ENCODE measurements around the gene PFDN4. TPM values are rescaled to one million over a fixed set of nuclear protein-coding genes. Genes with fewer than 3 reads are reported as not detected.

The PFDN4 gene
- total and polyA plus RNA-seq, 2 of the 4 experiments (the other 2 are of a cell fraction) = 14.9 to 93.2 TPM

- WGBS, 2 experiments (ENCODE audit: extremely low coverage in 2 of 2, insufficient read length in 1 of 2) = 61% methylated on average over 6 of the region's 14 CpGs; no CpG with 5 or more reads in 1 of the 2 experiments
- CTCF ChIA-PET = interaction anchor here (1.0 to 1.4 kb wide), 3 partner anchors 11 to 66 kb away, joined by 3 to 6 read pairs (median 5); no protein-coding TSS in a partner anchor
- Histone ChIP-seq H3K4ac (ENCODE audit: low read depth, low read length) (no peak overlapping the region), H3K23ac (ENCODE audit: low read depth, low read length) (no peak overlapping the region), H2BK20ac (ENCODE audit: low read depth, low read length) (no peak overlapping the region), H4K8ac (ENCODE audit: low read depth in 2 of 2, low read length in 2 of 2) (no peak overlapping the region), H3K9me1 (ENCODE audit: insufficient read depth, low read length) (no peaks in the 10 kb centered on the region), H2AK9ac (replicated peaks; ENCODE audit: low read depth, low read length, poor library complexity) (no peak overlapping the region), H4K20me1 (ENCODE audit: insufficient read depth, low read length) (no peaks in the 10 kb centered on the region; the same call in 1 of the 2 replicates), H3K4me3 (ENCODE audit: insufficient read depth, low read depth, low read length) (no peak overlapping the region), H3K36me3 (ENCODE audit: control insufficient read depth, insufficient read depth, low read length) (no peaks in the 10 kb centered on the region), H3K4me1 (ENCODE audit: control insufficient read depth, insufficient read depth, low read length) (no peaks in the 10 kb centered on the region; the same call in 1 of the 2 replicates), H2BK15ac (ENCODE audit: low read depth, low read length) (no peak overlapping the region), H2AFZ (replicated peaks; ENCODE audit: low read length, poor library complexity) (no peak overlapping the region), H2BK120ac (ENCODE audit: low read depth, low read length) (no peak overlapping the region), H2AK5ac (ENCODE audit: low read depth, low read length) (no peak overlapping the region), H2BK5ac (ENCODE audit: low read depth, low read length, poor library complexity, severe bottlenecking) (no peak overlapping the region), H3K79me1 (ENCODE audit: low read depth in 1 of 2, low read length in 2 of 2) (no peaks in the 10 kb centered on the region), H3K56ac (ENCODE audit: extremely low read depth, insufficient read depth, low read length) (no peak overlapping the region), H3K4me2 (ENCODE audit: low read depth, low read length) (no peak overlapping the region), H3K14ac (replicated peaks; ENCODE audit: low read depth, low read length) (no peak overlapping the region), H3K27me3 (ENCODE audit: control insufficient read depth, insufficient read depth, low read length) (peaks cover 62% of the 10 kb centered on the region), H3K9me3 (ENCODE audit: control insufficient read depth, insufficient read depth, low read length) (no peaks in the 10 kb centered on the region), H4K91ac (ENCODE audit: insufficient read depth, low read depth, low read length) (no peak overlapping the region), H3K18ac (ENCODE audit: low read depth, low read length) (no peak overlapping the region), H3K27ac (ENCODE audit: insufficient read depth, low read length) (no peak overlapping the region), H3K9ac (ENCODE audit: low read depth, low read length) (no peak overlapping the region), H4K5ac (ENCODE audit: low read depth, low read length) (no peak overlapping the region)
- in situ Hi-C loops (cut with MboI; ENCODE audit: low sequenced_read_pairs) = no loop called here
- DNase-seq (no peak), ATAC-seq (ENCODE audit: low read depth) (no peak)
- BruUV-seq (replicated peaks) = no TSS peak
- POLR2A ChIA-PET (ENCODE audit: unreplicated experiment) = no interaction called here
- dilution Hi-C loops (cut with HindIII; ENCODE audit: low sequenced_read_pairs, unreplicated experiment) = no loop called here
- intact Hi-C loops (cut with micrococcal nuclease) = no loop called here
- TF ChIP-seq USF2 (IDR thresholded peaks at IDR 0.05; ENCODE audit: low read depth, low read length) (no peak), RCOR1 (IDR thresholded peaks at IDR 0.05; ENCODE audit: insufficient replicate concordance, low read length) (no peak), RAD21 (IDR thresholded peaks at IDR 0.05; ENCODE audit: low read length) (no peak), RFX5 (IDR thresholded peaks at IDR 0.05; ENCODE audit: low read depth, low read length) (no peak), CTCF (conservative IDR thresholded peaks at IDR 0.05; ENCODE audit: low read depth, low read length) (no peak), MXI1 (IDR thresholded peaks at IDR 0.05; ENCODE audit: borderline replicate concordance, low read depth, low read length) (no peak), POLR2A (IDR thresholded peaks at IDR 0.05; ENCODE audit: low read depth, low read length) (no peak), FOS (IDR thresholded peaks at IDR 0.05; ENCODE audit: low read depth, low read length) (no peak), NFE2L2 (IDR thresholded peaks at IDR 0.05; ENCODE audit: low read depth, low read length) (no peak), CHD1 (IDR thresholded peaks at IDR 0.05; ENCODE audit: low read depth, low read length) (no peak), ELK1 (IDR thresholded peaks at IDR 0.05; ENCODE audit: borderline replicate concordance, low read depth, low read length) (no peak), MAFK (IDR thresholded peaks at IDR 0.05; ENCODE audit: low read depth, low read length) (no peak), SMC3 (IDR thresholded peaks at IDR 0.05; ENCODE audit: low read depth, low read length) (no peak), CEBPB (IDR thresholded peaks at IDR 0.05; ENCODE audit: low read depth, low read length) (no peak)
Observed at GRCh38 chr20:54168961-54169862, 38.7 kb upstream of the PFDN4 start.
